Measurements from ENCODE around the gene FGD5.

- TF ChIP-seq CTCF (IDR thresholded peaks at IDR 0.05) (no peak), EZH2 (IDR thresholded peaks at IDR 0.05) (no peak), EZH2phosphoT487 (IDR thresholded peaks at IDR 0.05) (no peak)
Measured at GRCh38 chr3:14892226-14892625, 73.5 kb downstream of the FGD5 start.

All from neural progenitor cell (in vitro differentiated cells).